T-helper 1 cell (primary cell): ENCODE results near the gene ZRANB3.
"Not testable (repeated sequence)": the region's sequence is repeated elsewhere in the genome, so short reads cannot be mapped to it uniquely, and the experiment has no call there.

Experiments
- DNase-seq, 5 donors: peaks; one replicate each; pipeline ENCODE4 v3.0.0-alpha.2; 2012 to 2020

ZRANB3 gene

GRCh38 chr2:135320465-135321355 lies 210.3 kb downstream of the ZRANB3 start:
- no peak for DNase-seq

- DNase-seq = no peak
Observed at GRCh38 chr2:135318808-135319207, 212.2 kb downstream of the ZRANB3 start.

DNA sequence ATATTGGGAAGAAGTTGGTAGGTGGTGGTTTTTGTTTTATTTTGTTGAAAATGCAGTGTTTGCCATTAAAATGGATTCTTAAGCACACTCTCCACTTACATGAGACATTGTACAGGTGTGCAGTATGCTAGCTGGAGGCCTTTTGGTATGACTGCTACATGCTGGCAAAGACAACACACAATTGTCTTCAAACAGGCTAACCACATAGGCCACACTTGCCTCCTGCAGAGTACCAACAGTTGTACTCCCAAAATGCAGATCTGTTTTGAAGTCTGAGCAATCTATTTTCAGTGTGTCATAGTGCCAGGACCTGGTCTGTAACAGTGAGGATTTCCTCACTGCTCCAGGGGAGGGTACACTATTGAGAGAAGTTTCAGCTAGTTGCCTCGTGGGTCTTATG lies 213.6 kb downstream of the ZRANB3 start:
- DNase-seq = no peak

- DNase-seq = no peak
Observed at GRCh38 chr2:135311962-135312361, 219.1 kb downstream of the ZRANB3 start.

DNA sequence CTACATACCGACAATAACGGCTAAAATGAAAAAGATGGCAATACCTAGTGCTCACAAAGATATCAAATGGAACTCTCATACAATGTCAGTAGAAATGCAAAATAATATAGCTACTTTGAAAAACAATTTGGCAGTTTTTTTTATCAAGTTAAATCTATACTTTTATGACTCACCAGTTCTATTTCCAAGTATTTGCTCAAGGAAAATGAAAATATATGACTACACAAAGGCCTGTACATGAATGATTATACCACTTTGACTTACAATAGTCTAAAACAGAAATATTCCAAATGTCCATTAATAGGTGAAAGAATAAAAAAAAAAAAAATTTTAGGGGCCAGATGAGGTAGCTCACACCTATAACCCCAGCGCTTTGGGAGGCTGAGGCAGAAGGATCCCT lies 219.8 kb downstream of the ZRANB3 start:
- DNase-seq = peak in 1 of 5 donors; percentile 8

GRCh38 chr2:135304694-135305093 lies 226.3 kb downstream of the ZRANB3 start:
- DNase-seq = no peak

GRCh38 chr2:135299658-135300244 lies 231.3 kb downstream of the ZRANB3 start:
- DNase-seq = peak in 1 of 5 donors; percentile 8

DNA sequence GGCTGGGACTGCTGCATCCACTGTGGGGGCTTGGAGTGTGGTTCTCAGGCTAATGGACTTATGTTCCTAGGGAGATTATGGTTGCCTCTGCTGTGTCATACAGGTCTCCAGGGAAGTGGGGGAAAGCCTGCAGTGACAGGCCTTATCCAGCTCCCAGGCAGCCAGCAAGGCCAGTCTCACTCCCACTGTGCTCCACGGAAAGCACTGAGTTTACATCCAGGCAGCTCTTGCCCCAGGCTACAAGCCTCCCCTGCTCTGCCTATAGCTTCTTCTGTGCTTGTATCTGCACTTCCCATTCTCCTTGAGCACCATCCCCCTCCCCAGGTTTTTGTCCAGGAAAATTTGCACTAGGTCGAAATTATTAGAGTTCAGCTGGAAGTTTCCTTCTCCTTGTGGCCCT lies 231.9 kb downstream of the ZRANB3 start:
- no peak for DNase-seq

DNA sequence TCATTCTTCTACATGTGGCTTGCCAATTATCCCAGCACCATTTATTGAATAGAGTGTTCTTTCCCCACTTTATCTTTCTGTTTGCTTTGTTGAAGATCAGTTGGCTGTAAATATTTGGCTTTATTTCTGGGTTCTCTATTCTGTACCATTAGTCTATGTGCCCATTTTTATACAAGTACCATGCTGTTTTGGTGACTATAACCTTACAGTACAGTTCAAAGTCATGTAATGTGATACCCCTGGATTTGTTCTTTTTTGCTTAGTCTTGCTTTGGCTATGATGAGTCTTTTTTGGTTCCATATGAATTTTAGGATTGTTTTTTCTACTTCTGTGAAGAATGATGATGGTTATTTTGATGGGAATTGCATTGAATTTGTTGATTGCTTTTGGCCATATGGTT lies 243.9 kb downstream of the ZRANB3 start:
- DNase-seq = not testable (repeated sequence)

DNA sequence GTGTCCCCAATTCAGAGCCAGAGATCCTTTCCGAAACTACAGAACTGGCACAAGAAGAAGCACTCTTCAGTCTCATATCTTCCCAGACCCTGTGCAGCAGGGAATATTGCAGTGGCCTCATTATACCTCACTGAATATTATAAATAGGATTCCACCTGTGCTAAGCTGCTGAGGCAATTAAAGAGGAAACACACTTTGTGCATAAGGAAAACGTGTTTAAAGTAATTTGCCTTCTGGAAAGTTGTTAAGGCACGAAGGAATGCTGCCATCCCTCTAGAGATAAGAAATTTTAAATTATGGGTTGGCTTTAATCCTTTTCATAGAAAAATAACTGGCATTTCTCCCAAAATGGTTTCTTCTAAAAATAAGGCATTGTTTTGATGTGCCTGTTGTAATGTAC lies 245.6 kb downstream of the ZRANB3 start:
- DNase-seq = no peak

DNA sequence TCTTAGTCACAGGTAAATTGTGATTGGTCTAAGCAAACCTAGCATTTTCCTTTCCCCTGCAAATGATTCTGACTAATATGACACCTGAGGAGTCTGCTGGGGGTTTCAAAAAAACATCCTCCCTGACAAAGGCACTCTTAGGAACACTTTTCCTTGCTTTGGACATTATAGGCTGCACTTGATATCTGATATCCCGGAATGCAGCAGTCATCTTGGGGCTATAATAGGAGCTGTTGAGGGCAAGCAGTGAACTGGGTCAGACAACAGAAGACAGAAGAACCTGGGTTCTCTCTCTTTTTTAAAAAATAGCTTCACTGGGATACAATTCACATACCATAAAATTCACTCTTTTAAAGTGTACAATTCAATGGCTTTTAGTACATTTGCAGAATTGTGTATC lies 249.6 kb downstream of the ZRANB3 start:
- DNase-seq = no peak

- no peak for DNase-seq
Observed at GRCh38 chr2:135279209-135279608, 251.8 kb downstream of the ZRANB3 start.

- no peak for DNase-seq
Observed at GRCh38 chr2:135276525-135276924, 254.5 kb downstream of the ZRANB3 start.

DNA sequence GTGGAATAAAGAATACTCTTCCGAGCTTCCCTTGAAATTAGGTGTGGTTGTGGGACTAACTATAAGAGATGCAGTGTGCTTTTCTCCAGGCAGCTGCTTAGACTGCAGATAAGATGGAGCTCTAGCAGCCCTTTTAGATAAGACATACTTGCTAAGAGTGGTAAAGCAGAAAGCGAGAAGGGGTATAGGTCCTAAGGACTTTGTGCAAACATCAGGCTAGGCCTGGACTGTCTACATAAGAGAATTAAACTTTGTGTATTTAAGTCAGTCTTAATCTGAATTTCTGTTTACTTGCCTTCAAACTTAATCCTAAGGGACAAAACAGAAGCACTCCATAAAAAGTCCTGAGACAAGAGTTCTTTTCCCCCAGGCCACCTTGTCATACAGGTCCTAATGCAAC lies 260.0 kb downstream of the ZRANB3 start:
- DNase-seq = no peak

DNA sequence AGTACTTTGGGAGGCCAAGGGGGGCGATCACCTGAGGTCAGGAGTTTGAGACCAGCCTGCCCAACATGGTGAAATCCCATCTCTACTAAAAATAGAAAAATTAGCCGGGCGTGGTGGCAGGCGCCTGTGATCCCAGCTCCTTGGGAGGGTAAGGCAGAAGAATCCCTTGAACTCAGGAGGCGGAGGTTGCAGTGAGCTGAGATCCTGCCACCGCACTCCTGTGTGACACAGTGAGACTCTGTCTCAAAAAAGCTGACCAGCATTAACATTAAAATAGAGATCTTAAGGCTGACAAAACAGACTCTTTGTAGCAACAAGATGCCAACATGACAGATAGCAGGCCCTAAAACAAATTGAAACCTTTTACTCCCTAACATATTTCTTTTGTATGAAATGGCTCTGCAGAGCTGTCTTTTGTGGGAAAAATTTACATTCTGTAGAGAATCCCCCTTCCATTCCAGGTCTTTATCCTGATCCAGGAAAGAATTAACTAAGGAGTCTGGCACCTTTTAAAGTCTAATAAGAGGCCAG lies 265.0 kb downstream of the ZRANB3 start:
- no peak for DNase-seq

- no peak for DNase-seq
Observed at GRCh38 chr2:135259123-135259522, 271.9 kb downstream of the ZRANB3 start.

- no peak for DNase-seq
Observed at GRCh38 chr2:135258193-135258592, 272.8 kb downstream of the ZRANB3 start.

DNA sequence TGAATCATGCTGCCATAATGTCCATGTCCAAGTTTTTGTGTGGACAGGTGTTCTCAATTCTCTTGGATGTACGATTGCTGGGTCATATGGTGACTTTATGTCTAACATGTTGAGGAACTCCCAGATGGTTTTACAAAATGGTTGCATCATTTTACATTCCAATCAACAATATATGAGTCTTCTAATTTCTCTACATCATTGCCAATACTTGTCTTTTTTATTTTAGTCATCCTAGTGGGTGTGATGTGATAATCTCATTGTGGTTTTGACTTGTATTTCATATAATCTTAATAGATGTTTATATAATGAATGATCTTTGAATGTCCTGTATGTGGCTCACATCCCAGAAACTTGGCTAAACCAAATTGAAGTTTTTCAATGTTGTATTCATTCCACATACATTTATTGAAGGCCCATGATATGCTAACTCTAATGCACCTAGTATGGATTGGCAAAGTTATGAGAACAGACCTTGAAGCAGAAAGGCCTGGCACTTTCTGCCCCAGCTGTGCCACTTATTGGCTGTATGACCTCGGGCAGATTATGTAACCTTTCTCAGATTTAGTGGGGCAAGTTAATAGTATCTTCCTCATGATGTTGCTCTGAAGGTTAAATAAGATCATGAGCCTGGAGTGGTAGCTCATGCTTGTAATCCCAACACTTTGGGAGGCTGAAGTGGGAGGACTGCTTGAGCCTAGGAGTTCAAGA lies 273.5 kb downstream of the ZRANB3 start:
- DNase-seq = no peak

DNA sequence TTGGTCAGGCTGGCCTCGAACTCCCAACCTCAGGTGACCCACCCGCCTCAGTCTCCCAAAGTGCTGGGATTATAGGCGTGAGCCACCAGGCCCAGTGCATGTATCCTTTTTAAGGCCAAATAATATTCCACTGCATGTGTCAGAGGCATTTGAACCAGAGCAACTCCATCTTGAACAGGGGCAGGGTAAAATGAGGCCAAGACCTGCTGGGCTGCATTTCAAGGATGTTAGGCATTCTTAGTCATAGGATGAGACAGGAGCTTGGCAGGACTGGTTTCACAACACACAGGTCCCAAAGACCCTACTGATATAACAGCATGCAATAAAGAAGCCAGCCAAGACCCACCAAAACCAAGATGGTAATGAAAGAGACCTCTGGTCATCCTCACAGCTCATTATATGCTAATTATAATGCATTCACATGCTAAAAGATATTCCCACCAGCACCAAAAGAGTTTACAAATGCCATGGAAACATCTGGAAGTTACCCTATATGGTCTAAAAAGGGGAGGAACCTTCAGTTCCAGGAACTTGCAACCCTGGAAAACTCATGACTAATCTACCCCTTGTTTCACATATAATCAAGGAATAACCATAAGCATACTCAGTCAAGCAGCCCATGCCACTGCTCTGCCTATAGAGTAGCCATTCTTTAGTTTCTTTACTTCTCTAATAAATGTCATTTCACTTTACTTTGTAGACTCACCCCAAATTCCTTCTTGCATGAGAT lies 274.3 kb downstream of the ZRANB3 start:
- DNase-seq = no peak

DNA sequence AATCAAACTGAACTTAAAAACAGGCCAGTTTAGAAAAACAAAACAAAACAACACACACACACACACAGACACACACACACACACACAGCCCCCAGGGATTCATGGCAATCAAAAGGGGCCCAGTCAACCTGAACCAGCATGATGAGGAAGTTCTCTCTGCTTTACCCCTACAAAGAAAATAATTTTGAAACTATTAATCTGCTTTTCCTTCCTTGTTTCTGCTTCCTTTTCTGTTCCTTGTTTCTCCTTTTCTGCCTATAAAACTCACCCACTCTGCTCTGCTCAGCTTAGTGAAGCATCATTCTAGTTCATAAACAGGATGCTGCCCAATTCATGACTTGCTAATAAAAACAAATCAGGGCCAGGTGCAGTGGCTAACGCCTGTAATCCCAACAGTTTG lies 275.8 kb downstream of the ZRANB3 start:
- DNase-seq = no peak

DNA sequence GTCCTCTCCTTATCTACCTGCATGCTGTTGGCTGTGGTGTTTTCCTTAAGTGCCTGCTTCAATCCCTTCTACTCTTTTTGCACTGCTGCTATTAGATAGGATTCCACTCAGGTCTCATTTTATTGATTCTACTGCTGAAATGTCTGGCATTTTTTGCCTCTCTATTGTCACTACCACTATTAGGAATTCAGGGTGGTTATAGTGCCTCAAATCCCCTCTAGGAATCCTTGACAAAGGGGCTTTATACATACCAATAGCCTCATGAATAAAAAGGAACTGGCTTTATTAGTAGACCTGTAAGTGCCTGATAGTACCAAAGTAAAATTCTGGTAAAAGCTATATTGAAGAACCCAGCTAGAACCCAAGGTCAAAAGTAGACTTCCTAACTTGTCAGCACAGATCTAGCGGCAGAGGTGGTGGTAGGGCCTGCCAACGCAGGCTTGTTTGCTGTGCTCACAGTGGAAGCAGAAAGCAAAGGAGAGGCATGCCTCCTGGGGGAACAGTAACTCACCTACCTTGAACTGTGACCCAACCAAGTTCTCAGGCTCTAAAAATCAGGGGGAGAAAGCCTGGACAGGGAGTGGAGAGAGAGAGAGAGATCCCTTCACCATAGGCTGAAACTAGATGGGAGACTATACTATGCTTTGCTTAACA lies 278.1 kb downstream of the ZRANB3 start:
- no peak for DNase-seq

- no peak for DNase-seq
Observed at GRCh38 chr2:135248611-135249010, 282.4 kb downstream of the ZRANB3 start.
